ENCODE measurements around the gene PARD3B.
A peak's percentile ranks its signal among the peaks of the same experiment; 100 is the strongest.

PARD3B gene

DNA sequence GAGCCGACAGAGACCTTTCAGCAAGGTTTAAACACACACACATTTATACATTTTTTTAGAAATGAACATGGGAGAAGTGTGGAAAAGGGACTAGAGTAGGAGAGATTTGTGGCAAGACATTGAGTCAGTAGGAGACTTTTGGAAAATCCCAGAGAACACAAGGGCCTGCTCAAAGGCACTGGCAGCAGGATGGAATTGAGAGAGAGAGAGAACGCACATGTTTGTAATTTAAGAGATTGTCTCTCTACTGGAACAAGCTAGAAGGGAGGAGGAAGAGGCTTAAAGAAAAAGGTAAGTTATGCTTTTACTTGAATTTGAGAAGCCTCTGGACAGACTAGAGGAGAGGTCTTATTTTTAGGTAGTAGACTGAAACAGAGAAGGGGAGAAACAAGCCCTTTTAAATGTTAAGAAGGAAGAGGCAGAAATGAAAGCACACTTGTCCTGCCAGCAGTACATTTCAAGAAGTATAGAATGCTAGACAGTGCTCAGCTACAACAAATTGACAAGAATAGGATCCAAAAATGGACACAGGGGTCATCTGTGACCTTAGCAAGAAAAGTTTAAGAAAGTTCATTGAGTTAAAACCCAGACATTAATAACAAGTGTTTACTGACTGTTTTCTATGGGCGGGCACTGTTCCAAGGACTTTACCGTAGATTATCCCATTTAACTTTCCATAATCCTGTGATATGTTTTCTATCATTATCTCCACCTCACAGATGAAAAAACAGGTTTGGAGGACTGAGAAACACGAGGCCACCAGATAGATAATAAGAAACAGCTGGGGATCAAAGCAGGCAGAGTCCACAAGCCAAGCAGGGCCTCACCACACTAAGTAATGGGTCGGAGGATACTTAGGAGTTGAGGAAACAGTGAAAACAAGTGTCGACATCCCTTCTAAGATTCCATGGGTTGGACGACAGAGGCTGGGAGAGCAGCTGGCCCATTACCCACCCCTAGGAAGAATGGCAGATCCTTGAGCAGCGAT, 830.5 kb downstream of the PARD3B start:
- no peak for DNase-seq

DNA sequence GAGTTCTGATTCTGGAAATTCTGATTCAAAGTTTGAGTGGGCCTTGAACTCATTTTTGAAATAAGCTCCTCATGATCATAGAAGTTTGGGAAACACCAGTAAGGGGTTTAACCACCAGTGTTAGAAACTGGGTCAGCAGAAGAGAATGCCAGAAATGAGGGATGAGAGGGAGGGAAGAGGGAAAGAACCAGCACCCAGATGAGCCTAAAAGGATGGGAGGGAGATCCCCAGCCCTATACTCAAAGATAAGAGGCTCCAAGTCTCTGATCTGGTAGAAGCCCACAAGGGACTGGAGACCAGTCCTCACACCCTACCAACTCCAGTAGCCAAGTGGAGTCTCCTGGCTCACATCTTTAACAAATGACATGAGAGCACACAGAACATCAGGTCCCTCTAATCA, 832.0 kb downstream of the PARD3B start:
- DNase-seq = no peak

DNA sequence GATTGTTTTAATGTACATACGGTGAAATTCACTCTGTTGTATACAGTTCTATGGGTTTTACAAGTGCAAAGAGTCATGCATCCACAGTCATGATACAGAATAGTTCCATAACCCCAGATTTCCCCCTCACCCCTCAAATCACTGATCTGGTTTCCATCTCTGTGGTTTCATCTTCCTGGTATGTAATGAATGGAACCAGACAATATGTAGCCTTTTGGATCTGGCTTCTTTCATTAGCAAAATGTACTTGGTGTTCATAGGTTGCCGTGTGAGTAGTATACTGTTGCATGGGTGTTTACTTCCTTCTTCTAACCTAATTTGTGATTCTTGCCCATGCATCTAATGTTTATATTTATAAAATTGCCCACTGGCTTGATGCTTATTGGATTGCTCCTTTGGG, 838.3 kb downstream of the PARD3B start:
- no peak for DNase-seq

DNA sequence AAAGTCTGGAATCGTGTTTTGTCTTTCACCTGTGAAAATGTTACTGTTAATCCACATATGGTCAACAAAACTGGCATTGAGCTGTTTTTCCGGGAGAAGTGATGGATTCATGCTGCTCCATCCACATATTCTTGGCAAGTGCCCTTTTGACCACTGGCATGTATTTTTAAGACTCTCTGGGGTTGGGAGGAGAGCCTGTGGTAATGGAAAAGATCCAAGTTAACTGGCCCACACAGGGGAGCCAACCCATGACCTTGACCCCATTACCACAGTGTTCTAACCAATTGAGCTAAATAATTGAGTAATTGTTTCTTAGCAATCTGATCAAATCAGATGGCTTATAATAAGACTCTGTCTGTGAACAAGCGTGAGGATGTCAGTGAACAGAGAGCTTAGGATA, 840.8 kb downstream of the PARD3B start:
- DNase-seq = no peak

DNA sequence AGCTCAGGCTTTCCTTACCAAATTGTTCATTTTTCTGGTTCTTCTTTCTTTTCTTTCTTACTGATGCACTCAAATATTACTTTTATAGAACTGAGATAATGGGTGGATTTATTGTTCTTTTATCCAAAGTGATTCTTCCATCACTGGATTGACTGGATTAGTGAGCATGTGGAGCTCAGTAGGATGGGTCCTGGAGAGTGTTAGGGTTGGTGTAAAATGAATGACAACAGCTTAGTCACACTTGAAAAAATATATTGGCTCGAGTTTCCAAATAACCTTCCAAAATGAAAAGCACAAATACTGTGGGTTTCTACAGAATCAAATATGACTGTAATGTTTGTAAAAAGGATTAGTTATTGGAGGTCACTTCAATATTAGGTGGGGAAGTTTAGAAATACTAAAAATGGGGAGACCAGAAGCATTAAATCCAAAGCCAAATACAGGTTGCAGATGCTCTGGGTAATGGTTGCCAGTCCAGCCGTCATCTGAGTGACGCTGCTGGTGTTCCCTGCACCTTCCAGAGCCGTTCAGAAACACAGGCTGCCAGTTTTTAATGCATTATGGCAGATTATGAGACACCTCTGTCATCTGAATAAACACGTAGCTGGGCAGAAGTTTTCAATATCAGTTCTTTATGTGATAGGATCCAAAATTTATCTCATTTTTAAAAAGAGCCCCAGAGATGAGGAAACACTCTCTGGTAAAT, 842.2 kb downstream of the PARD3B start:
- no peak for DNase-seq

DNA sequence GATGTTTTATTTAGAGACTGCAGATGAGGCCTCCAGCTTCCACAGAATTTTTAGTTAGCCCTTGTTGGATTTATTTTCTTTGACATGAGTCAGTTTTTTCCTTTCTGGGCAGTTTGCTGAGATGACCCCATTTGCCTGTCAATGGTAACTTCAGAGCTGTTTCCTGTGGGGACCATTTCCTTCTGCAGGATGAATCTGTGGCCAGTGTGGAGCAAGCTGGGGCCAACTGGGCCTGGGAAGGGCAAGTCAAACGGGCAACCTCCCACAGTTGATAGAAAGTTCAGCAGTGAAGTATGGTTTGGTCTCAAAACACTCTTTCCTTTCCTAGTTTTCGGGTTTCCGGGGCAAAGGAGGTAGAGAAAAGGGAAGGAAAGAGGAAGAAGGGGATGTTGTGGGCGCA, 845.6 kb downstream of the PARD3B start:
- DNase-seq = no peak

DNA sequence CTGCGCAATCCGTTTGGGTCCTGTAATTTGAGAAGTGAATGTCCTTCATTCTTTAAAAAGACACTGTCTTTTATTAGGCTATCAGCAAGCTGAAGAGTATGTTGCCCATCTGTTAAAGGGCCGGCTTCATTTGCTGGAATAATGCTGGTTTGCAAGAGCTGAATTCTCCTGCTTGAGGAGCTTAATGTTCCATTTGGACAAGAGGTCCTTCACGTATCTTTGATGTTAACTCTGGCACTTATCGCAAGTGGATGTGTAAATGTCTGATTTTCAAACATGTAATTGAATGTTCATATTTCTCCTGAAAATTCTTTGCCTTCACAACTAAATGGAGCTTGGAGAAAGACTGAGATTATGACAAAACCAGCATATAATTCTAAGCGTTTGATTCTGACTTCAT, 856.2 kb downstream of the PARD3B start:
- no peak for DNase-seq

DNA sequence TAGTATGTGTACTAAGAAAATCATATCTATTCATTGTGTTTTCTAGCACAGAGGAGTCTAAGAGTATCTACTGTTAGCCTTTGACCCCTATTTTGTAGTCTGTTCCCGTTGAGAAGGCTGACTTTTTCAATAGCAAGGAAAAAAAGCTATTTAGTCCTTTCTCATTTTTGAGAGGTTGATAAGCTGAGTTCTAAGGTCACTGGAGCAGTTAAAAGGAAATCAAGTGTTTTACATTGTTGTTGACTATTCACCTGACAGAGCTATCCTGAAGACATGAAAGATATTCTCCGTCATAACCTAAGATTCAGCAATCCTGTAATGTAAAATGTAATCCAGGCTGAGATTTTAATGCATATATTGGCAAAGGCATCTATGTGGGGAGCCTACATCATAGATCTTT, 856.7 kb downstream of the PARD3B start:
- DNase-seq = no peak

DNA sequence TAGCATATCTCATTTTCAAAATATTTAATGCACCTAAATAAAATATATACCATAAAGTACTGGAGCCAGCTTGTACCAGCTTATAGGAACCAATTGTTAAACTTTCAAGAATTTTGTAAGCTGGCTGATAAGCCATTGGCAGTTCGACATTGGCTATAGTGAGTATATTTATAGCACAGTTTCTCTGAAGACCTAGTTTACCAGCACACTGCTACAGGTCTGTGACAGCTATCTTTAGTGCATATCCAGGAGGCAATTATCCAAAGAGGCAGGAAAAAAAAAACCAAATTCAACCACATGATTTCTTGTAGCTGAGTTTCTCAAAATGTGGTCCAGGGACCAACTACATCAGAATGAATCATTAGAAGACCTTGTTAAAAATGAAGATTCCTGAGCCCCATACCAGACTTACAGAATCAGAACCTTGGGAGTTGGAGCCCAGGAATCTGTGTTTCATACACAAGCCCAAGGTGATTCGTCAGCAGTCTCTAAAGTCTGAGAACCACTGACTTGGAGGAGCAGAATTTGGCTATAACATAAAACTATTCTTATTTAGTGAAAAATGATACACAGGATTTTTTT, 858.1 kb downstream of the PARD3B start:
- DNase-seq = no peak

DNA sequence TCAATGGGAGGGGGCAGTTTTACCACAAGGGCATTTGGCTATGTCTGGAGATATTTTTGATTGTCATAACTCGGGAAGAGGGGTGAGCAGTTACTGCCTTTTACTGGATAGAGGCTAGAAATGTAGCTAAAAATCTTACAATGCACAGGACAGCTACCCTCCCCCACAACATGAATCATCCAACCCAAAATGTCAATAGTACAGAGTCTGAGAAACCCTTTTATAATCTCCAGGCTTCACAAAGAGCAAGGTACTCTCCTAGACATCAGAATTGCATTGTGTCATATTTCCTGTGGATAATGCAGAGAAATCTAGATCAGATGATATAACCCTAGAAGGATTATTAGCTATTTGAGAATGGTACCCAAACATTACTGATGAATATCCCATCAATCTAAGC, 859.9 kb downstream of the PARD3B start:
- DNase-seq = no peak

DNA sequence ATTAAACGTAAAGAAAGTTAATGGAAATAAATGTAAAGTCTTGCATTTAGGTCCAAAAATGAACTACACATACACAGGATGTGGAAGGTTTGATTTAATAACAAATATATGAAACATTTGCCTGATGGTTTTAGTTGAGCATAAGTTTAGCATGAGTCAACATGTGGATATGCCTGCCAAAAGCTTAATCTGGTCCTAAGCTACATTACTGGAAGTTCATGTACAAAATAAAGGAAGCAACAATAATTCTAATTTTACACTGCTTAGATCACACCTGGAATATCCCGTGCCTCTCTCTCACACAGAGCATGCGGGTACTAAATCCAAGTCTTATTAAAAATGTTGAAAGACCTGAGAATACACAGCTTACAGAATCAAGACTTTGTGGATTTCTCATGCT, 860.5 kb downstream of the PARD3B start:
- DNase-seq = peak; percentile 24

DNA sequence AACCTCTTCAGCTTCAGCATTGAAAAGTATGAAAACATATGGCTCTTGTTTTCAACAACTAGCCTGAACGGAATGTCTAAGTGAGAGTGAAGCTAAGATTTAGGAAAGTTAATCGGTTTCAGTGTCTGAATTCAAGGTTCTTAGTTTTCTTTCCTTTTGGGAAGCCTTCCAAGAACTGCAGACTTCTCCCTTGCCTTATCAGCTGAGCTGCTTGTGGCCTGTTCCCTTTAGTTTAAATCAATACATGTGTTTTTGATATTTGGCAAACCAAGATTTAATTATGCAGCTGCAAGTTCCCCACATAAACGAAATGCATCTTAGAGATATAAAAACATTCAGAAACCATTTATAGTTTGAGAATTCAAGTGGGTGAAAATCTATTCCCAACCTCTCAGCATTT, 862.7 kb downstream of the PARD3B start:
- peak; percentile 19 for DNase-seq

DNA sequence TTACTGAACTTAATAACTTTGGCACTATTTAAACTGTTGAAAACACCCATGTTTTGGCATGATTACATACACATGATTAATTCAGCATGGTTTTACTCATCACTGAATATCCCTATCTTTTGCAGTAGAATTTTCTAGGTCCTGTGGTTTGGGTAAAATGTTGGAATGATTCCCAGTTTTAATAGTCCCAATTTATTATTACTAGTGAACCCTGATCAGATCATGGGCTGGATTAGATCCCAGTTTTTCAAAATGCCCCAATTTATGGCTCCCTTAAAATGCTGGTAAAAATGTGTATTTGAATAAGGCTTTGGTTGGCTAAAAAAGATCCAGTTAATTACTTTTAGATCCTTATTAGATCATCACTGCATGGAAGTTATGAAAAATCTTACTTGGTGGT, 863.4 kb downstream of the PARD3B start:
- no peak for DNase-seq

DNA sequence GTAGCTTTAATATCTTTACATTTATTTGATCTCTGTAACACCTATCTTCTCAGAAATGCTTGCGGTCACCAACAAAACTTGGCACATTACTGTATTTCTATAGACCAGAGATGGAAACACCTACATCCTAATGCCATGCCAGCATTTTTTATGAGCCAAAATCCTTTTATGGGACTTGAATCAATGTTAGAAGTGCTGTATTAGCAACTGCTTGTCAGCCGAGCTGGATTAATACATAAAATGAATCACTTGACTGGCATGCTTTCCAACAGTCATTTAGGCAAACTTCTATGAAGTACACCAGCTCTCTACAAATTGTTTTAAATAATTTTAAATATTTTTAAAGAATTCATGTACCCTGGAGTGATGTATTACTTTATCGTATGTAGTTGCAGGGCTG, 864.1 kb downstream of the PARD3B start:
- DNase-seq = no peak

DNA sequence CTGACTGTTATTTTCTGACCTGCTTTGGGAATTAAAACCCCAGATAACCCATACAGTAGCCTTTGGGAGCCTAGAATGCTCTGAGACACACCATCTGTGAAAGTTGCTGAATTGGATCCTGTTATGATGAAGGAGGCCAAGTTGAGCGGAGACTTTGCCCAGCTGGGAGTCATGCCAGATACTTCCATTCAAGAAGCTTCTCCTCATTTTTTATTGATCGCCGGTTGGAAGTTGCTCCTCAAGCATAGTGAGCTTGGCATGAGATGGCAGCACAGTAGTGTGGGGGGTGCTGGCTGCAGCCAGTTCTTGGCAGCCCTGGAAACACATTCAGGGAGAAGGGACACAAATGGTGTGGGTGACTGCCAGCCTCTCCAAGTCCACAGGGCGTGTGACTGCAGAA, 866.3 kb downstream of the PARD3B start:
- DNase-seq = peak; percentile 56

DNA sequence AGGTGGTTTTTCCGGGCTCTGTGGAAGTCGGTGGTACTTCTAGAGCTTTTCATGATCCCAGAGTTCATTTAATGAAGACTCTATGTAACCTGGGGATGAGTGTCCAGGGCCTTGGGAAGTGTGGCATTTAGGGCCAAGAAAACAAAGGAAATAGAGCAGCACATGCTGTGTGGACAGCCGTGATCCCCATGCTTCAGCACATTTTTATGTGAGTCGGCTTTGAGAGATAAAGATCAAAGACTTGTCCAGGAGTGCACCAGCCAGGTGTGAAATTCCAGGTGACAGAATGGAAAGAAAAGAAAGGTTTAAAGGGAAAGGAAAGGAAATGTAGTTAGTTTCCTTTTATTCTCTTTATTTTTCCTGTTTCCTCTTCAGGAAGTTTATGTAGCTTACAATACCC, 879.1 kb downstream of the PARD3B start:
- no peak for DNase-seq

DNA sequence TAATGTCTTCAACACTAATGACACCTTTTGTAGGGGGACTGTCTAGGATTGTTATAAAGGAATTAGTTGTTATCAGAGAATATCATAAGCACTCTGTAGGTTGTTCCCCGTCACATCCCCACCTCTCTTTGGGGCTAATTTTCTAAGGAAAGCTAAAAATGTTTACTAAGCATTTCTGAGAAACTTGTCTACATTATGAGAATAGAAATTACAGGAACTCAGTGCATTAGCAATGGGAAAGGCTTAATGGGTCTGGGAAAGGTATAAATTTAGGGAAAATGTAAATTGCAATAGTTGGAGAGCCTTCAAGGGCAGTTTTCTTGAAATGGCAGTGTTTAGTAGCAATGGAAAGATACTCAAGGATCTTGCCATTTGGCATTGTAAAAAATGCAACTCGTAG, 879.8 kb downstream of the PARD3B start:
- no peak for DNase-seq

DNA sequence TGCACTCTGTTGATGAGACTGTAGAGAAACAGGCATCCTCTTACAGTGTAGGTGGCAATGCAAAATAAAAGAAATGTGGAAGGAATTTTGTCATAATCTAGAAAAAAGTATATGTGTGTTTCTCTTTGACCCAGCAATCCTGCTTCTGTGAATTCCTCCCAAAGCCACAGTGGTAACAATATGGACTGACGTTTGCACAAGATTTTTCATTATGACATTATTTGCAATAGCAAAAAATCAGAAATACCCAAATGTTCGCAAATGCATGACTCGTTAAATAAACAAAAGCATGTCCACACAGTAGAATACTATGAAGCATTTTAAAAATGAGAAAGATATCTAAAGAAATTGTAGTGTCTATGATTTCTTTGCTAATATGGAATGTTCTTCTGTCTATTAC, 881.8 kb downstream of the PARD3B start:
- DNase-seq = no peak

DNA sequence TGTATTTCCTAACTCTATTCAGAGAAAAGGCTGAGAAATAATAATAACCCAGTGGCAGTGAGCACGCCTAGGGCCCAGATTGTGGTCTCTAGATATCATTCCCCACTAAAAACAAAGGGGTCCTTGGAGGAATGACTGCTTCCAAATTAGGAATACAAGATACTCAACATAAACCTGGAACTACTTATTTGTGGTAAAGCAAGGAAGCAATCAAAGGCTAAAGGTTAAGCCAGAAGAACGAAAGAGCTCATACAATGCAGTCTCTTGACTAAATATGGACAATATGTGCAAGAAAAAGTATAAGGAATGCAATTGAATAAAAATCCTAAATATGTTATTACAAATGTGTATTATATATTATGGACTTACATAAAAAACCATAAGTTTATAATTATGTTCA, 883.5 kb downstream of the PARD3B start:
- no peak for DNase-seq

DNA sequence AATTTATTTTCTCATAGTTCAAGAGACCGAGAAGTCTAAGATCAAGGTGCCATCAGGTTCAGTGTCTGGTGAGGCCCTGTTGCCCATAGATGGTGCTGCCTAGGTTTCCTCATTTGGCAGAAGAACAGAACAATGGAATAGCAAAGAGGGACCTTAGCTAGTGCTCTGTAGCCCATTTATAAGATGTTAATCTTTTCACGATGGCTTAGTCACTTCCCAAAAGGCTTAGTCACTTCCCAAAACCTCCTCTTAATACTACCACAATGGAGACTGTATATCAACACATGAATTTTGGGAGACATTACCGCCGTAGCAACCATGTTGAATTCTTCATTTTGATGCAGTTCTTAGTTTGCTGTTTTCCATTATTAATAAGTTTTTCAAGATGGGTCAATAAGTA, 890.7 kb downstream of the PARD3B start:
- no peak for DNase-seq

DNA sequence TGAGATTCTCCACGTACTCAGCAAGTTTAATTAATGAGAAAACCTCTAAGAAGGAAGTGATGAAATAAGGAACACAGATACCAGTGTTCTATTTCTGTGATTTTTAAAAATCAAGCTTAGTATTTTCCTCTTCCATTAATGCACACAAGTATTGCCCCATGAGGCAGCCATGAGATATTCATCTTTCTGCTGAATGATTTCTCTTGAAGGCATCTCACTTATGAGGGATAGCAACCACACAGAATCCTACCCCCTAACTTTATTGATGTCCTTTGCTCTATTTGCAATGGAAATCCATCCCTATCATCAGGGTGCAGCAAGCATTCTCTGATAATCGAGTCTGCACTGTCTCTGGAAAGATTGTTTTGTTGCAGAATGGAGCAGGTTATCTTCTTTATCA, 893.0 kb downstream of the PARD3B start:
- no peak for DNase-seq

DNA sequence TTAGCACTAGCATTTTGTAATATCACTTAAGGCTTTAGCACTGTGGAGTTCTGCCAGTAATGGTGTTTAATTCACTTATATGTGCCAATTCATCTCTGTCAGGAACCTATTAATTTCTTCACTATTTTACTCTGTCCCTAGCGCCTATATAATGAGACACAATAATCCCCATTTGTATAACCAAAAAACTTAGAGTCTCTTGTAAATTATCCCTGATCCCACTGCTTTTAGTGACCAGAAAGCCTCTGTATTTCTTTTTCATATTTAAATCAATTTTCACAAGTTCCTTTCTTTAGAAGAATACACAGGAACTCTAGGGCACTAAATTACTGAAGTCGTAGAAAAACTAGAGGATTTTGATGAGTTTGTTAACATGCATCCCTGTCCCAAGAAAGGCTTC, 894.3 kb downstream of the PARD3B start:
- no peak for DNase-seq

DNA sequence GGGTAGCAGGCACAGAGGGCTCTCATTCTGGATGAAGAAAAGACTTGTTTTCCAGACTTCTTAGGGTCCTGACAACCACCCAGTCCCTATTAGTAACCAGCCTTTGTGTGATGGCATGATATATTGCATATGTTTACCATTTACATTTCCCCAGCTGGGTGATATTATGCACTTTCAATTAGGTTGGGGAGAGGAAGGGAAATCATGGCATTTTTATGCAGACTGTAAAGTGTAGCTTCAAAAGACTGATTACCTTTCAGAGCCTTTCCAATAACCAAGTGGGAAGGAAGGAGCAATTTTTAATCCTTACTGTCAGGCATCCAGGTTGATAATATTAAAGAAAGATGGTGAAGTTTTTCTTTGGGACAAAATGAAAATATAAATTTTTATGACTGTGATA, 896.2 kb downstream of the PARD3B start:
- DNase-seq = no peak

DNA sequence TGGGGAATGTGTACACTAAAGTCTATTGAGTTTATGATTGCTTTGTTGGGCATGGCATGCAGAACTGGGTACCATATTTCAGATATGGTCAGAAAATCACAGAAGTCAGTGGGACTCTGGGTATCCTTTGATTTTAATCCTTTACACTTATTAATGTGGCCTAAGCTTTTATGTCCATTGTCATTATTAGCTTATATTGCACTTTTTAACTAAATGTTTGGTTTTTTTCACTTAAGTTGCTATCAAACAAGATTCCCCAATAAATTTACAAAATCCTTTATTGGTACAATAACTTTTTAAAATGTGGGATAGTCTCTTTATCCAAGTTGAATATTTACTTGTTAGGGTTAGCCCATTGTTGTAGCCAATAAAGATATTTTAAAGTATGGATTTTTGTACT, 902.9 kb downstream of the PARD3B start:
- no peak for DNase-seq
